Hepatocyte (in vitro differentiated cells): Measurements from ENCODE around the gene PIBF1. TPM values are rescaled to one million over a fixed set of nuclear protein-coding genes. Genes with fewer than 3 reads are reported as not detected.

Experiments used
- DNase-seq: peaks from one replicate; pipeline ENCODE4 v3.0.0-alpha.2; 2016; ENCODE audit warnings: low spot score
- H2AFZ ChIP-seq: fragments of 200-600 bp; sonication (generic); 2 replicates; pipeline ENCODE4 v1.6.0; 2016; ENCODE audit warnings: antibody characterized with exemption, mild to moderate bottlenecking
- H3K27ac ChIP-seq: fragments of 200-600 bp; sonication (generic); 2 replicates; pipeline ENCODE4 v1.5.1; 2016; ENCODE audit warnings: mild to moderate bottlenecking
- H3K27me3 ChIP-seq: fragments of 200-600 bp; sonication (generic); 2 replicates; pipeline ENCODE4 v1.6.1; 2016
- H3K36me3 ChIP-seq: fragments of 200-600 bp; sonication (generic); replicated peaks from 2 replicates; pipeline ENCODE4 v1.5.1; 2016; ENCODE audit warnings: low read depth; ENCODE audit not compliant: insufficient read depth
- H3K4me1 ChIP-seq: fragments of 200-600 bp; sonication (generic); 2 replicates; pipeline ENCODE4 v1.5.1; 2016; ENCODE audit warnings: mild to moderate bottlenecking, moderate library complexity; ENCODE audit not compliant: insufficient read depth
- H3K4me2 ChIP-seq: fragments of 200-600 bp; sonication (generic); 2 replicates; pipeline ENCODE4 v1.6.0; 2016
- H3K4me3 ChIP-seq: fragments of 200-600 bp; sonication (generic); 2 replicates; pipeline ENCODE4 v1.5.1; 2016; ENCODE audit warnings: mild to moderate bottlenecking
- H3K79me2 ChIP-seq: fragments of 200-600 bp; sonication (generic); 2 replicates; pipeline ENCODE4 v1.6.0; 2017; ENCODE audit warnings: mild to moderate bottlenecking
- H3K9me2 ChIP-seq: fragments of 200-600 bp; sonication (generic); replicated peaks from 2 replicates; pipeline ENCODE4 v1.6.0; 2017; ENCODE audit warnings: mild to moderate bottlenecking; ENCODE audit not compliant: insufficient read depth
- H3K9me3 ChIP-seq: fragments of 200-600 bp; sonication (generic); 2 replicates; pipeline ENCODE4 v1.5.1; 2016; ENCODE audit warnings: low read depth, mild to moderate bottlenecking
- H4K20me1 ChIP-seq: fragments of 200-600 bp; sonication (generic); 2 replicates; pipeline ENCODE4 v1.6.0; 2016; ENCODE audit warnings: mild to moderate bottlenecking; ENCODE audit not compliant: insufficient read depth, poor library complexity, severe bottlenecking
- CTCF ChIP-seq: fragments of 200-600 bp; sonication (generic); IDR thresholded peaks from 2 replicates; pipeline ENCODE4 v1.5.1; 2016; ENCODE audit warnings: antibody characterized with exemption, mild to moderate bottlenecking; ENCODE audit not compliant: poor library complexity
- EZH2 ChIP-seq: fragments of 200-600 bp; sonication (generic); IDR thresholded peaks from 2 replicates; pipeline ENCODE4 v1.6.1; 2016; ENCODE audit warnings: antibody characterized with exemption, mild to moderate bottlenecking, borderline replicate concordance
- EZH2phosphoT487 ChIP-seq: fragments of 200-600 bp; sonication (generic); IDR thresholded peaks from one replicate; pipeline ENCODE4 v1.6.1; 2018; ENCODE audit warnings: antibody characterized with exemption, mild to moderate bottlenecking, low read depth, moderate library complexity; ENCODE audit not compliant: unreplicated experiment, severe bottlenecking
- WGBS: methylation state at CpG from one replicate; pipeline ENCODE4 v1.1.6; 2016; ENCODE audit warnings: low lambda C conversion rate; ENCODE audit errors: missing lambda C conversion rate; 5-methylcytosine and 5-hydroxymethylcytosine counted together
- polyA plus RNA-seq: library from polyadenylated mRNA; unstranded; fragments of >200 nt; fragmentation: Nextera tagmentation; extraction: Ambion mirVana; gene quantifications from 2 replicates; pipeline ENCODE4 v1.2.1, GENCODE V29; 2016
- total RNA-seq: library from RNA; depleted of rRNA; stranded (reverse); fragments of >200 nt; gene quantifications from 2 replicates; pipeline ENCODE4 v1.2.3, GENCODE V29; 2014

Gene PIBF1
- total and polyA plus RNA-seq, 2 experiments from 2014 or later = 13.1 to 24.5 TPM

GRCh38 chr13:73034901-73035300 is 253.0 kb downstream of the PIBF1 start:
- H2AFZ ChIP-seq = no peak overlapping the region
- H3K27me3 ChIP-seq = no peaks in the 10 kb centered on the region
- 92% methylated on average over 2 of the region's 2 CpGs for WGBS
- DNase-seq = no peak
- no peaks in the 10 kb centered on the region for H3K79me2 ChIP-seq
- no peaks in the 10 kb centered on the region for H4K20me1 ChIP-seq
- no peaks in the 10 kb centered on the region for H3K36me3 ChIP-seq
- peaks cover 9% of the 10 kb centered on the region for H3K4me1 ChIP-seq
- no peak overlapping the region for H3K4me3 ChIP-seq
- no peaks in the 10 kb centered on the region for H3K9me3 ChIP-seq
- no peak overlapping the region for H3K27ac ChIP-seq
- TF ChIP-seq CTCF (no peak), EZH2phosphoT487 (no peak), EZH2 (no peak)
- no peaks in the 10 kb centered on the region for H3K9me2 ChIP-seq
- H3K4me2 ChIP-seq = no peak overlapping the region

GRCh38 chr13:73035660-73036059 is 253.7 kb downstream of the PIBF1 start:
- TF ChIP-seq EZH2 (no peak), CTCF (no peak), EZH2phosphoT487 (no peak)
- Histone ChIP-seq H3K4me3 (no peak overlapping the region), H3K79me2 (no peaks in the 10 kb centered on the region), H3K4me2 (no peak overlapping the region), H3K9me3 (no peaks in the 10 kb centered on the region), H3K4me1 (peaks cover 14% of the 10 kb centered on the region), H2AFZ (no peak overlapping the region), H3K9me2 (no peaks in the 10 kb centered on the region), H3K36me3 (no peaks in the 10 kb centered on the region), H4K20me1 (no peaks in the 10 kb centered on the region), H3K27ac (no peak overlapping the region), H3K27me3 (no peaks in the 10 kb centered on the region)
- 41% methylated on average over 2 of the region's 2 CpGs for WGBS
- DNase-seq = peak; percentile 12

GRCh38 chr13:73036566-73036965 is 254.6 kb downstream of the PIBF1 start:
- no peaks in the 10 kb centered on the region for H3K9me2 ChIP-seq
- H3K9me3 ChIP-seq = no peaks in the 10 kb centered on the region
- H3K4me2 ChIP-seq = no peak overlapping the region
- H3K79me2 ChIP-seq = no peaks in the 10 kb centered on the region
- H3K4me1 ChIP-seq = peaks cover 14% of the 10 kb centered on the region
- H2AFZ ChIP-seq = no peak overlapping the region
- H3K27ac ChIP-seq = no peak overlapping the region
- H3K36me3 ChIP-seq = no peaks in the 10 kb centered on the region
- TF ChIP-seq EZH2 (no peak), CTCF (no peak), EZH2phosphoT487 (no peak)
- H4K20me1 ChIP-seq = no peaks in the 10 kb centered on the region
- no peaks in the 10 kb centered on the region for H3K27me3 ChIP-seq
- WGBS = 88% methylated on average over 4 of the region's 4 CpGs
- no peak overlapping the region for H3K4me3 ChIP-seq
- no peak for DNase-seq

- TF ChIP-seq EZH2 = no peak
- H3K79me2 ChIP-seq = no peaks in the 10 kb centered on the region
Measured at GRCh38 chr13:73038064-73038463, 256.1 kb downstream of the PIBF1 start.

More at GRCh38 chr13:73038064-73038463, 256.1 kb downstream of the PIBF1 start:
- no peaks in the 10 kb centered on the region for H4K20me1 ChIP-seq
- H3K36me3 ChIP-seq = no peaks in the 10 kb centered on the region
- no peak overlapping the region for H3K4me3 ChIP-seq
- peaks cover 14% of the 10 kb centered on the region for H3K4me1 ChIP-seq
- no peaks in the 10 kb centered on the region for H3K9me2 ChIP-seq
- H3K27me3 ChIP-seq = no peaks in the 10 kb centered on the region
- no peaks in the 10 kb centered on the region for H3K9me3 ChIP-seq
- H3K4me2 ChIP-seq = no peak overlapping the region
- no peak overlapping the region for H2AFZ ChIP-seq
- no peak overlapping the region for H3K27ac ChIP-seq
- no peak for DNase-seq
